Stimulated activated CD8-positive, alpha-beta memory T cell treated with anti-CD3 and anti-CD28 coated beads, Interleukin-15, amount 100 ng/mL, for 4 hours (primary cell): ENCODE results near the gene HHATL.

Source experiments
- DNase-seq, 2 donors: peaks; one replicate each; pipeline ENCODE4 v3.0.0-alpha.2; 2020; ENCODE audit warnings: low read depth in 2 of 2

Gene HHATL, protein sequence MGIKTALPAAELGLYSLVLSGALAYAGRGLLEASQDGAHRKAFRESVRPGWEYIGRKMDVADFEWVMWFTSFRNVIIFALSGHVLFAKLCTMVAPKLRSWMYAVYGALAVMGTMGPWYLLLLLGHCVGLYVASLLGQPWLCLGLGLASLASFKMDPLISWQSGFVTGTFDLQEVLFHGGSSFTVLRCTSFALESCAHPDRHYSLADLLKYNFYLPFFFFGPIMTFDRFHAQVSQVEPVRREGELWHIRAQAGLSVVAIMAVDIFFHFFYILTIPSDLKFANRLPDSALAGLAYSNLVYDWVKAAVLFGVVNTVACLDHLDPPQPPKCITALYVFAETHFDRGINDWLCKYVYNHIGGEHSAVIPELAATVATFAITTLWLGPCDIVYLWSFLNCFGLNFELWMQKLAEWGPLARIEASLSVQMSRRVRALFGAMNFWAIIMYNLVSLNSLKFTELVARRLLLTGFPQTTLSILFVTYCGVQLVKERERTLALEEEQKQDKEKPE

DNA sequence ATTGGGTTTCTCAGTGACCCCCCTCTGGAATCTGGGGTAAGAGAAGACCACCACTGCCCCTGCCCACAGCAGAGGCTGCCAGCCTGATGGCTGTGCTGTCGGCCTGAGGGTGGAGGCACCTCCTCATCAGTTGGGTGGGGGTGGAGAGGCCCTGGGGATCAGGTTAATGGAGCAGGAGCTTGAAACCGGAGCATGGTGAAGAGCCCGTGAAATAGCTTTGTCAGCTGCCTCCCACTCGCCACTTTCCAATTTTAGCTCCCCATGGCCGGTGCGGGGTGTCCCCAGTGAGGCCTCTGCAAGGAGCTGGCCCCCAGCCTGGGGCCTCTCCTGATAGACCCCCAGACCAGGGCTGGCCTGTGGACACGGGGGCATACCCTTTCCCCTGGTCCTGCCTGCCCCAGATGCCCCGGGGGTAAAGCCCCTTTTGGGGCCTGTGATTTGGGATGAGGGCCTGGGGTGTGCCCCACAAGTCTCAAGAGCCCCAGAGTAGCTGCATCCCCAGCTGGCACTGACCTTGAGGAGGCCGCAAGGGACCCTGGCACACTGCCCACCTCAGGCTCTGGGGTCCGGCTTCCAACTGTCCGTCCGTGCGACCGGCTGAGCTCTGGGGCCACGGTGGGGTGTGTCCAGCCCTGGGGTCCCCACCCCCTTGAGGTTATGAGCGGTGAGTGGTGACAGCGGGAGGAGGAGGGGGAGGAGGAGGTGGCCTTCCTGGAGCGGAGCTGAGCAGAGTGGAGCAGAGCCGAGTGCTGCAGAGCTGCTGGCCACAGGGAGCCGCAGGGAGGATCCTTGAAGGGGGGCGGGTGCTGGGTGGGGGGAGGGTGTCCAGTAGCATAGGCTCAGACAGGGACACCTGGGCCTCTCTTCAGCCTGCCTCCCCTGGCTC lies at the start of gene HHATL:
TSS of gene HHATL (minus strand) at position 733 of the 886 bp plus-strand sequence. CDS start 1,972 bp downstream, outside the sequence.
- no peak for DNase-seq

DNA sequence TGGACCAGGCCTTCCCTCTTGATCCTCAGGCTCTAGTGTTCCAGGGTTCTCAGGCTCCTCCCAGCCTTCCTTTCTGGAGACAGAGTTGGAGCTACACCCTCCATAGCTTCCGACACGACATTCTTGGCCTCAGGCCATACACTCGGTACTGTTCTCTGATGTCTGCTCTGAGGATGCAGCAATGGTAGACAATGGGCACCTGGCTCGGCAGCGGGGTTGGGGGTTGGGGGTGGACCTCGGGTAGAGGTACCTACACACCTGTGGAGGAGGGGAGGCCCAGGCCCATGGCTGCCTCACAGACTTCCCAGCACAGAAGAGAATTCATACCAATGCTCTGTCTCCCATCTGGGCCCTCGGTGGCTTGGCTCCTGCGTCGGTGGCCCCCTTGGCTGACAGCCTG lies 49.0 kb upstream of the HHATL start:
- no peak for DNase-seq

DNA sequence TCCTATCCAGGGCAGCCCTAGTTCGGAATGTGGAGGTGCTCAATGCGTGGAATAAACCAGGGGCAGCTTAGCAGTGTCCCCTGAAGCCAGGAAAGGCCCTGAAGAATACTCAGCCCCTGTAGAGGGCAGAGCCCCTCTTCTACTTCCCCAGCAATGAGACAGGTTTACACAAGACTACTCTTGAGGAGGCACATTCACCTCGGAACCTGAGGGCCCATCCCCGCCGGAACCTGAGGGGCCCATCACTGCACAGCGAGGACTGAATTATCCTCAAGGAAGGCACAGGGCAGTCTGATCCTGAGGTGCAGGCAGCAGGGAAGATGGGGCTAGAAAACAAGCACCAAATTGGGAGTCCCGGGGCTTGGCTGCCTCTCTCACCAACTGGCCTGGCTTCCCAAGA lies 48.2 kb upstream of the HHATL start:
- DNase-seq: no peak

DNA sequence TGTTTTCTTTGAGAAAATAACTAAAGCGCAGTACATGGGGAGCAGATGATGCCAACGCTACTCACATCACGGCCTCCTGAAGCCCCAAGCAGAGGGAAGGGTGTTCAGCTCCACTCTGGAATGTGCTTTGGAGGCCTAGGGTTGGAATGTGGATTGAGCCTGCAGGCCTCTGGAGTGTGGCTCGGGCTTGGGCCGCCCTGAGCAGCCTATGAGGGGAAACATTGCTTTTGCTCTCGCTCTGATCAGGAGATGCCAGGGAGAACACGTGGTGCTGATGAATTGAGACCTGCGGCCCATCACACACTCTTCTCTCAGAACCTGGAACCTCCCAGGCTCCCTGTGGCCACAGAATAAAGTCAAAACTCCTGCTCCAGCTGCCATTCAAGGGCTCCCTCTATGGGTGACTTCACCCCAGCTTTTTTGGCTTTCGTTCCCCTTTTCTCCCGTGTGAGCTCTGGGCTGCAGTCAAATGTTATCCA lies 47.2 kb upstream of the HHATL start:
- DNase-seq: no peak

DNA sequence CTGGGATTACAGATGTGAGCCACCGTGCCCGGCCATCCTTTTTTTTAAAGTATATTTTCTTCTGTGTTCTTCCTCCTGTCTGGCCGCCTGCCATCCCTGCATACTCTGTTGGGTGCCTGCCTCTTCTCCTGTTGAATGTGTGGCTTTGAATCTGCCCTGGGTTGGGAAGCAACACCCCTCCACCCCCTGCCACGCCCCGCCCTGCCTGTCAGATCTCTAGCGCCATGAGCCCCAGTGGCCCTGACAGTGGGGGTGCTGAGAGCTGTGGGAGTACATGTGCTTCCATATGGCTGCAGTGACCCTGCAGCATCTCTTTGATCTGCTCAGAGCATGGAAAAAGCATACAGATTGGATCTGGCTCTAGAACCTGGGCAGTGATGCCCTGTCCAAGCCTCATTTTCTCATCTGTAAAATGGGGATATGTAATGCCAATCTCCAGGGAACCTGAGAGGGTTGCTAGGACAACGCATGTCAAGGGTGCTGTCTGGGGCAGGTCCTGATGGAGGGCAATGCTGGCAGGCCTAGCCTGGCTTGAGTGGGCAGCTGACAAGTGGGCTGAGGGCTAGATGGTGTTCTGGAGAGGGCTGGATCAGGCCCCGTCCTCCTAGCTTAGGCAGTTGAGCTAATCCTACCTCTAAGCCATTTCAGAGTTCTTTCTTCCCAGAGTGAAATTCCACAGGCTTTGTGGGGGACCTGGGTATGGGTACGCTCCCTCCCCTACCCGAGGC lies 46.6 kb upstream of the HHATL start:
- no peak for DNase-seq

DNA sequence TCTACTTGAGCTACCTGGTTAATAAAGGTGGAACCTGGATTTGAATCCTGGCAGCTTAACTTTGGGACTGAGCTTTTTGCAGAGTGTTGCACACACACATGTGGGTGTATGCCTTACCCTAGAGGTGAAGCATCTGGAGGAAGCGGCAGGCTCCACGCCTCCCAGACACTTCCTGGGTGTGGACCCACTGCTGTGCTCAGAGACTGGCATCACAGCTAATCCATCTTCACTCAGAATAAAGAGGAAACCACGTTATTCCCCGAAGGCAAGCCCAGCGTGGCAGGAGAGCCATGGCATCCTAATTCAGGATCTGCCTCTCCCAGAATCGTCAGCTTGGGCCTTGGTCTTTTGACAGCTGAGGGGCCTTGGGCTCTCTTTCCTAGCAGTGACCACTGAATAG lies 45.0 kb upstream of the HHATL start:
- no peak for DNase-seq

DNA sequence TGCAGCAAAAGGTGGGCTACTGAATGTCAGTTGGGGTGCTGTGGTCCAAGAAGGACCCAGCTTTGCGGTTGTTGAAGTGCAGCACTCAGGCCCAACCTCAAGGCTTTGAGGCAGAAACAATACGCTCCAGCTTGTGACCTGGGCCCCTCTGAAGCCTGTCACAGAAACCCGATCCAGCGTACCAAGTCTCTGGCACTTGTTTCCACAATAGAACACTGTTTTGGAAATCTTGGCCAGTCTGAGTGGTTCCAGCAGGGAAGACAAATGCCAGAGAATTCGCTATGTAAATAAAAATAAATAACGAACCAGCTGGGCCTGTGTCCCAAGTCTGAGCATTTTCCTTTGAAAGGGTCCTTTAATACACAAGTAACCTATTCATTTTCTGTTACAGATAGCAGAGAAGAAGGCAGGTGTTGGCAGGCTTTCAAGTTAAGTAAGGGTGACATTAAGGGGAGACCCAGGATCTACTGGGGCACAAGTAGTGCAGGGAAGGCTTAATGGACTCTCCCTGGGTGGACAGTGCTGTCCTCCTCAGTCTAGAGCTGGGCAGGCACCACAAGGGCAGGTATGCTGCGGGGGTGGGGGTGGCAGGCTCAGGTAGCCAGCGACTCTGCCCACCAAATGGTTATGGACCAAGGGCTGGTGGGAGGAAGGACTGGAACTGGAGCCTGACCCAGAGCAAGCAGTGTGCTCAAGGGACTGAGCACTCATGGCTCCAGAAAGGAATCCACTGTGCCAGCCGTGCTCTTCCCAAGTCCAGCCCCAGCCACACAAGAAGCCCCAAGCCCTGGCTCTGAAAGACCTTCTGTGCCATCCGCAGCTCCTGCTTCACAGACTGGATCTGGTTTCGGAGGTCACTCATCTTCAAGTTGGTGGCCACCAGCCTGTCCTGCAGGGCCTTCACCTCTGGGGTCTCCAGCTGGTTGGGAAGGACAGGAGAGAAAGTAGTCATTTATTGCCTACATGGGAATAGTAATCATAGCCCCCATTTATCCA lies 44.2 kb upstream of the HHATL start:
- no peak for DNase-seq

DNA sequence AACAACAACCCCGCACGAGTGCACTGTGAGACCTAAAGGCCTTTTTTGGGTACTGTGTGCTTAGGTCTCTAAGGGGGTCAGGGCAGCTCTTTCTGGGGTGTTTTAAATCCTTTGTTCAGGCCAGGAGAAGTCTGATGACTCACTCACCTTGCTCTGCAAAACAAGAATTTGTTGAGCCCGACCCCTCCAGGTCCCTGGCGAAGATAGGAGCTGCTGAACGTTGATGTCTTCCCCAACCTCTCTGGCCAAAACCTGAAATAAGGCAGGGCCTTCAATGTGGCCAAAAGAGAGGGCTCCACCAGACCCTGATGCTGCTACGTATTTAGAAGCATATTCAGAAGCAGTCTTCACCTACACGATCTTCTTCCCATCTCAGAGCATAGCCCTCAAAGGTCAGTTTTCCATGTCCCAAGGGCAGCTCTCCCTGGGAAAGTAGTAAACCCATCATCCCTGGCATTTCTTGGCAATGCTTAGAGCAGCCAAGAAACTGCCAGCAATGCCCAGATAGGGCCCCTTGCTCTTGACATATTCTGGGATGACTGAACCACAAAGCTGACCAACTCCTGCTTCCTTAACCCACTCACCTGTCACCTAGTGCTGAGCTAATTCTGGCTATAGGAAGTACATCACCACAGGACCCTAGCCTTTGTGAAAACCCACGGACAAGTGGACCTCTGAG lies 43.3 kb upstream of the HHATL start:
- no peak for DNase-seq

DNA sequence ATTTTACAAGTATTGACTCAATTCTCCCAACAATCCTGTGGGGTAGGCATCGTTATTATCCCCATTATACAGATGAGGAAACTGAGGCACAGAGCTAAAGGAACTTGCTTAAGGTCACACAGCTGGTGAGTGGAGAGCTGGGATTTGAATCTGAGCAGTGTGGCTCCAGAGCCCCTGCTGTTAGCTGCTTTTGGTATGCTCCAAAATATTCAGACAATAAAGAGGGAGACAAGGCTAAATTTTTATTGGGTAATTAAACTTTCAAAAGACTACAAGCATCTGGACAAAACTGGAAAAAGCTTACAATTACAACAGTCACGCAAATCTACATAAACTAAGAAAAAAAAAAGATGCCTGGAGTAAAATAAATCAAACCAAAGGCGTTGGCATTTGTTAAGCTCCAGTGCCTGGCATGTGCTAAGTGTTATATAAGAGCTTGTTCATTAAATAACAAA lies 42.7 kb upstream of the HHATL start:
- DNase-seq: no peak

DNA sequence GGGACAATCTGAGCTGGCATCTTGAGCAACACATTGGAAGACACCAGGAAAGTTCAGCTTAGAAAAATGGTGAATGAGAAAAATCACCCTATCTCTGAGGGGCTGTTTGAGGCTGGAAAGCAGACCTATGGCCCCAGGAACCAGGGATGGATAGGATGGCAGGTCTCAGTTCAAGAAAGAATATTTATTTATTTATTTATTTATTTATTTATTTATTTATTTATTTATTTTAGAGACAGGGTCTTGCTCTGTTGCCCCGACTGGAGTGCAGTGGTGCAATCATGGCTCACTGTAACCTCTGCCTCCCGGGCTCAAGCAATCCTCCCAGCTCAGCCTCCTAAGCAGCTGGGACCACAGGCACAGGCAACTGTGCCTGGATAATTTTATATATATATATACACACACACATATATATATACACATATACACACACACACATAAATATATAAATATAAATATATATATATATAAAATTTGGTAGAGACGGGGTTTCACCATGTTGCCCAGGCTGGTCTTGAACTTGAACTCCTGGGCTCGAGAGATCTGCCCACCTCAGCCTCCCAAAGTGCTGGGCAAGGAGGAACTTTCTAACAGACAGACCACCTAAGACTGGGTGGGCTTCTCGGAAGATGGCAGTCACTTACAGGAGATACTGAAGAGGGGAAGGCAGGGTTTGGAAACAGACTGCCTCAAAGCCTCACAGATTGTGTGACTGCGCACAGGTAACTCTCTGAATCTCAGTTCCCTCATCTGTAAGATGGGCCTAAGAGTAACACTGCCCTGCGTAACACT lies 40.8 kb upstream of the HHATL start:
- DNase-seq: no peak

DNA sequence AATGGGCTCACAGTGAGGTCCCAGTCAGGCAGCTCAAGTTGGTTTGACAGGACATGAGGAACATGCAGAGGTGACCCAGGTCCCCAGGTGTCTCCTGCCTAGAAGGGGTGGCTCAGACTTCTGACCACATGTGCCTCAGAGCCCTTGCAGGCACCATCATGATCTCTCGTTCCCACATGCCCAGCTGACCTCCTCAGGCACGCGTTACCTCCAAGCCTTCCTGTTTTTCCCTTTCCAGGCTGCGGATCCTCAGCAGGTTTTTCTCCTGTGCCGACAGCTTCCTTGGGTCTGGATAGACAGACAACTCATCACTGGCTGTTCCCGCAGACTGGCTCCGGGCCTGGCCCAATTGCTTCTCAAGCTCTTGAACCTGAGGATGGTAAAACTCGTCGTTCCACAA lies 40.1 kb upstream of the HHATL start:
- DNase-seq: no peak

DNA sequence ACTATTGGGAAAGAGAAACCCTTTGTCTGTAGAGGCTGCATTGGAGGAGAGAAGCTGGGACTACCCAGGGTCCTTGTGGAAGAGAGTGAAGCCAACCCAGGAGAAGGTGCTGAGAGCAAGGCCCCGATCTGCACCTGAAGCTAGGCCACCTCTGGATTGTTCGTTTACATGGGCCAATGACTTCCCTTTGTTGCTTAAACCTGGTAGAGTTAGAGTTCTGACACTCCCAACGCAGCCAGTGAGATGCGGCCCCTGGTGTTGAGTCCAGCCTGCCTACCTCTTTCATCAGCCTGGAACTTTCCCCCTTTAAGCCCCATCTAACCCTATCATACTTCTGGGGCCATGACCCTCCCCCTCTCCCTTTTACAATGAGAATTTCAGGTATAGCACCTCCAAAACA lies 39.7 kb upstream of the HHATL start:
- DNase-seq: no peak

DNA sequence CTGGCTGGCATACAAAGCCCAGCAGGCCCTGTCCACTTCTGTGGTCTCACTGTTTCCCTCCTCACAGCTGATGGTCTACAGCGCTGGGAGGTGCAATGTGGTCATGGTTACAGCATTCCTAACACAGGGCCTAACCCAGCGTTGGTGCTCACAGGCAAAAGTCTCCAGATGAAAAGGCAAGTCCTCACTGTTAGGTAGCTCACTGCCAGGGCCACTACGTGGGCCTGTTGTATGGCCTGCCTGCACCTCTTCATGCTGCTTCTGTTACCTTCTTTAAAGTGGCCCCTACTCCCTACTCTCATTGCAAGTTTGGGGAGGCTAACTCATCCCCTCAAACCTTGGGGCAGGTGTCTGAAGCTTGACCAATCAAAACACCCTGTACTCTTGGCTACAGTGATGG lies 39.2 kb upstream of the HHATL start:
- no peak for DNase-seq

DNA sequence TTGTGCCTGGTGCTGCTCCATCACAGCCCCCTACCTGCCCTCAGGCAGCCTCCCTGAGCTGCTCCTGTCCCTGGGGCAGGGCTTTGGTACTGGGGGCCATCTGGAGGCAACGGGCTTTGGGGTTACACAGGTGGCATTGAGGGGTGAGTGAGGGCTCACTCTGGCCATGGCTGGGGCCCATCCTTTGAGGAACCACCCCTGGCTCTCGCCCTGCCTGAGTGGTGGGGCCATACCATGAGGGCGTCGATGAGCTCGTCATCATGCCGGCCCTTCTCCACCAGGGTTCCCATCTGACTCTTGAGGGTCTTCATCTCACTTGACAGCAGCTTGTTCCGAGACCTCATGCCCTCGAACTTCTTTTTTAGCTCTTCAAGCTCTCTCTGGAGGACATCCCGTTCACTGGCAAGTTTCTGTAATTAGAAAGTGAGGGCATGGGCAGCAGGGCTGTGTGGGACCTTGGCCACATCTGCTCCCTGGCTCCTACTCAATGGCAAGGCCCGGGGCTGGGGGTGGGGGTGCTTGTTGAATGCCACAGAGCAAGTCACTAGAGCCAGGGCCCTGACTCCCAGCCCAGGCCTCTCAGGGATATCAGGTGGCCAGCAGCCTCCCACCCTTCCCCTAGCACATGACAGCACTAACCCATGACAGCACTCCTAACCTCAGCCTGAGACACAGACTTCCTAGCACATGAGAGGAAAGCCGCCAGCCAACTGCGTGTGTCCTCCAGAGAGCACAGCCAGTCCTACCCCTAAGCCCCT lies 37.0 kb upstream of the HHATL start:
- DNase-seq: no peak

DNA sequence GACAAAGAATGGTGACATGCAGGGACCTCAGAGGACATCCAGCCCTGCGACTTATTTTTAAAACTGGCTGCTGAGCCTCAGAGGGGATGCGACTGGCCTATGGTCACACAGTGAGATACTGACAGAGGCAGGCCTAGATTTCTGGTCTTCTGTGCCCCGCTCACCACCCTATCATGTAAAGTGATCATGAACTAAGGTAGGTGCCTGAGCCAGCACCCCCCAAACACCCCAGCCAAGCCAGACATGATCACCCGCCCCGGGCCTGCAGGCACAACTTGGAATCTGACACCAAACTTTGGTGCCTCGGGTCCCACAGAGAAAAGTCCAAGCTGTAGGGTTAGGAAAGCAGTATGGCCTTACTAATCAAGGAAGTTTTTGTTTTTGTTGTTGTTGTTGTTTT lies 33.9 kb upstream of the HHATL start:
- DNase-seq: no peak

DNA sequence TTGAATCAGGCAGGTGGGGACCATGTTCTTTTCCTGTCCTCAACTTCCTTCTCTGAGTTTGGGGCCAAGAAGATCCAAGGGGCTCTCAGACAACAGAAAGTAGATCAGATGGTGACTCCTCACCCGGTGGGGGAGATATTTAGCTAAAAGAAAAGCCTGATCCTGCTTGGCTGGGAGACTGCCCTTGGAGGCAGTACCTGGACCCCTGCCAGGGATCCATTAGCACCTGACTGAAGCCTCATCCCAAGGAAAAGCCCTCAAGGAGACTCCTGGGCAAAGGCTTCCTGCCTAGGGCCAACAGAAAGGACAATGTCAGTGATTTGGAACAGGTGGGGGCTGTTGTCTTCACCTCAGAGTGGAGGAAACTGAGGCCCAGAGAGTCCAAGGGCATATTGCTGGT lies 33.5 kb upstream of the HHATL start:
- no peak for DNase-seq

DNA sequence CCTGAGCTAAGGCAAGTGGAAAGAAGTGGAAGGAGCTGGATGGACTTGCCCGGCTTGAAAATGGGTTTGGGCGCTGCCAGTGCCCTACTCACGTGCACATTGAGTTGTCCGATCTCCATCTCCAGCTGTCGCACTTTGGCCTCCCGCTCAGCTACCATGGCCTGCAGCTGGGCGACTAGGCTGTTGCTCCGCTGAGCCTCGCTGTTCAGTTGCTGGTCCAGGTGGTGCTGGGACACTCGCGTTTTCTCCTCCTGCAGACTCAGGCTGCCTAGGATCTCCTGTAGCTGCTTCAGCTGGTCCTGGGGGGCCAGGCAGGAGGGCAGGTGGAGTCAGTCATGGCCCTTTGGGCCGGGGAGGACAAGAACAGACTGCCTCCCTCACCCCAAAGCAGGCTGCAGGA lies 33.0 kb upstream of the HHATL start:
- DNase-seq: no peak

DNA sequence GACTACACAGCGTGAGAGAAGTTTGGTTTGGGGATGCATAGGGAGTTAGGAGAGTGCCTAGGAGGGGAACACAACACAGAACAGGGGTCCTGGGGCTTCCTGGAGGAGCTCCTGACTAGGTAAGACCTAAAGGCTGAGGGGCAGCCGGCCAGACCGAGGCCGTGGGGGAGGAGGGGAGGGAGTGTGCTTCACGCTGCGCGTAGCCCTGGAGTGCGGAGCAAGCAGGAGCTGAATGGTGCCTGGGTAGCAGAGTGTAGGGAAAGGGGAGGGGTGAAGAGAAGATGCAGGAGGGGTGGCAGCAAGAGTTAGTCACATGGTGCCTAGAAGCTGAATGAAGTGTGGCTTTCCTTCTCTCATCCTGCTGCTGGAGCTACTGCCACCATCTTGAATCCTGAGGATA lies 32.4 kb upstream of the HHATL start:
- DNase-seq: no peak
